GM13977 (cell line): Measurements from ENCODE around the gene OGFR.

ENCODE experiments used
- DNase-seq: peaks from one replicate; pipeline ENCODE4 v3.0.0; 2012; ENCODE audit warnings: low spot score
- CTCF ChIP-seq: IDR thresholded peaks from 2 replicates; pipeline ENCODE4 v1.5.1; 2012; ENCODE audit warnings: mild to moderate bottlenecking, control low read depth; ENCODE audit not compliant: insufficient read depth; ENCODE audit errors: extremely low read depth, missing control alignments
- in situ Hi-C: fragments of 300-500 bp; cut with MboI; formaldehyde crosslinking; loops from one replicate; pipeline ENCODE4 v1.12.0; 2022; ENCODE audit warnings: low sequenced_read_pairs, low pct_unique_long_range_greater_than_20kb, mixed read lengths, inconsistent platforms; ENCODE audit not compliant: unreplicated experiment

Gene OGFR

GRCh38 chr20:62764156-62764935, 40.3 kb upstream of the OGFR start:
- in situ Hi-C loops: no loop called here
- no peak for DNase-seq
- TF ChIP-seq CTCF: no peak

GRCh38 chr20:62765021-62765420, 39.6 kb upstream of the OGFR start:
- in situ Hi-C loops: no loop called here
- no peak for TF ChIP-seq CTCF
- no peak for DNase-seq

- in situ Hi-C loops: no loop called here
- no peak for DNase-seq
- no peak for TF ChIP-seq CTCF
Observed at GRCh38 chr20:62765432-62766070, 39.1 kb upstream of the OGFR start.

- in situ Hi-C loops: no loop called here
Observed at GRCh38 chr20:62766071-62766450, 38.6 kb upstream of the OGFR start.

GRCh38 chr20:62766716-62767115, 37.9 kb upstream of the OGFR start:
- TF ChIP-seq CTCF: no peak
- DNase-seq: no peak
- in situ Hi-C loops: no loop called here

More at GRCh38 chr20:62766071-62766450, 38.6 kb upstream of the OGFR start:
- DNase-seq: no peak
- no peak for TF ChIP-seq CTCF

GRCh38 chr20:62768234-62768546, 36.4 kb upstream of the OGFR start:
- in situ Hi-C loops: no loop called here
- DNase-seq: no peak
- no peak for TF ChIP-seq CTCF
